Ecto neural progenitor cell (in vitro differentiated cells): ENCODE data around the gene ZNF32.

ENCODE experiments used
- DNase-seq: peaks from one replicate; pipeline ENCODE4 v3.0.0-alpha.2; 2018; ENCODE audit warnings: low spot score

The ZNF32 gene

GRCh38 chr10:43648398-43649184 lies at the start of gene ZNF32:
ZNF32 (minus strand) TSS chr10:43648881; CDS start chr10:43646133, 2,748 bp downstream.
- peak; percentile 92 for DNase-seq

- DNase-seq, result no peak
These were observed 49.5 kb upstream of the ZNF32 start for GRCh38 chr10:43698156-43698555.

- DNase-seq, result no peak
These were observed 48.3 kb upstream of the ZNF32 start for GRCh38 chr10:43696909-43697483.

- DNase-seq, result no peak
These were observed 47.0 kb upstream of the ZNF32 start for GRCh38 chr10:43695730-43696129.

GRCh38 chr10:43695321-43695720 lies 46.6 kb upstream of the ZNF32 start:
- no peak for DNase-seq

GRCh38 chr10:43694526-43694925 lies 45.8 kb upstream of the ZNF32 start:
- no peak for DNase-seq

- no peak for DNase-seq
These were observed 44.9 kb upstream of the ZNF32 start for GRCh38 chr10:43693602-43694001.

- DNase-seq, result no peak
These were observed 43.6 kb upstream of the ZNF32 start for GRCh38 chr10:43692051-43692825.

GRCh38 chr10:43691485-43691884 lies 42.8 kb upstream of the ZNF32 start:
- DNase-seq, result no peak

GRCh38 chr10:43689955-43690771 lies 41.5 kb upstream of the ZNF32 start:
- peak; percentile 89 for DNase-seq

- peak; percentile 58 for DNase-seq
These were observed 40.9 kb upstream of the ZNF32 start for GRCh38 chr10:43689618-43689954.

- no peak for DNase-seq
These were observed 40.4 kb upstream of the ZNF32 start for GRCh38 chr10:43689007-43689491.

GRCh38 chr10:43688348-43688892 lies 39.7 kb upstream of the ZNF32 start:
- DNase-seq, result no peak

- no peak for DNase-seq
These were observed 38.7 kb upstream of the ZNF32 start for GRCh38 chr10:43687373-43687772.

GRCh38 chr10:43686414-43686813 lies 37.7 kb upstream of the ZNF32 start:
- no peak for DNase-seq

GRCh38 chr10:43685744-43686143 lies 37.1 kb upstream of the ZNF32 start:
- no peak for DNase-seq

GRCh38 chr10:43684292-43684559 lies 35.5 kb upstream of the ZNF32 start:
- no peak for DNase-seq

- no peak for DNase-seq
These were observed 35.0 kb upstream of the ZNF32 start for GRCh38 chr10:43683451-43684291.

GRCh38 chr10:43682956-43683355 lies 34.3 kb upstream of the ZNF32 start:
- DNase-seq, result no peak

- DNase-seq, result no peak
These were observed 33.0 kb upstream of the ZNF32 start for GRCh38 chr10:43681721-43682120.

- no peak for DNase-seq
These were observed 32.5 kb upstream of the ZNF32 start for GRCh38 chr10:43681220-43681619.
